SK-N-SH (cell line): Measurements from ENCODE around the gene CPLX1. TPM values are rescaled to one million over a fixed set of nuclear protein-coding genes. Genes with fewer than 3 reads are reported as not detected.
A peak's percentile ranks its signal among the peaks of the same experiment; 100 is the strongest.

Experiments
- CTCF ChIA-PET: fragments of 300-600, 350-600 bp; formaldehyde crosslinking; extraction: SDS; loops from one replicate; lab custom pipeline; 2021; lab: Yijun Ruan, JAX
- POLR2A ChIA-PET: fragments of 350-600 bp; sonication (Branson Sonifier 250); formaldehyde crosslinking; extraction: SDS; loops from one replicate; lab custom pipeline; 2020; ENCODE audit warnings: antibody characterized with exemption, inconsistent platforms; lab: Yijun Ruan, JAX
- DNase-seq: peaks from one replicate; pipeline ENCODE4 v3.0.0; 2012
- H2AFZ ChIP-seq: fragments of 200-600 bp; sonication (generic); 2 replicates; pipeline ENCODE4 v1.8.1; 2016; ENCODE audit warnings: antibody characterized with exemption, mild to moderate bottlenecking, low read depth
- H3F3A ChIP-seq: fragments of 200-600 bp; sonication (generic); replicated peaks from 2 replicates; pipeline ENCODE3; 2016; ENCODE audit warnings: antibody characterized with exemption, mild to moderate bottlenecking; ENCODE audit not compliant: insufficient read depth
- H3K27ac ChIP-seq, 2 experiments: fragments of 200-500 bp in 1 of 2; fragments of 200-600 bp in 1 of 2; sonication (Bioruptor generic) in 1 of 2; sonication (generic), shearing (Covaris generic) in 1 of 2; 2 replicates each; pipeline versions ENCODE4 v1.5.1 to v1.6.1; 2014 to 2016; ENCODE audit warnings: low read depth in 2 of 2, inconsistent platforms in 1 of 2, low read length in 1 of 2, mild to moderate bottlenecking in 1 of 2, mixed read lengths in 1 of 2
- H3K27me3 ChIP-seq: fragments of 200-600 bp; sonication (generic), shearing (Covaris generic); 2 replicates; pipeline ENCODE4 v1.6.1; 2016; ENCODE audit warnings: mixed run types; ENCODE audit not compliant: insufficient read depth
- H3K36me3 ChIP-seq, 2 experiments: fragments of 200-500 bp in 1 of 2; fragments of 200-600 bp in 1 of 2; sonication (Bioruptor generic) in 1 of 2; sonication (generic) in 1 of 2; replicated peaks in 1 of 2; 2 replicates each; pipeline versions ENCODE3 to v1.5.1; 2014 to 2016; ENCODE audit warnings: low read length in 1 of 2, mild to moderate bottlenecking in 1 of 2; ENCODE audit not compliant: insufficient read depth in 2 of 2, control insufficient read depth in 1 of 2
- H3K4me1 ChIP-seq, 2 experiments: fragments of 200-500 bp in 1 of 2; fragments of 200-600 bp in 1 of 2; sonication (Bioruptor generic) in 1 of 2; sonication (generic), shearing (Covaris generic) in 1 of 2; 2 replicates each; pipeline versions ENCODE4 v1.5.1 to v1.6.1; 2014 to 2016; ENCODE audit warnings: low read depth in 1 of 2, low read length in 1 of 2, mixed run types in 1 of 2; ENCODE audit not compliant: insufficient read depth in 2 of 2, control insufficient read depth in 1 of 2
- H3K4me2 ChIP-seq: fragments of 200-600 bp; sonication (generic), shearing (Covaris generic); 2 replicates; pipeline ENCODE4 v1.6.1; 2017; ENCODE audit warnings: mixed run types
- H3K4me3 ChIP-seq, 2 experiments: fragments of 200-500 bp in 1 of 2; fragments of 200-600 bp in 1 of 2; sonication (Bioruptor generic) in 1 of 2; sonication (generic), shearing (Covaris generic) in 1 of 2; 2 replicates each; pipeline versions ENCODE4 v1.5.1 to v1.8.1; 2014 to 2016; ENCODE audit warnings: low read depth in 2 of 2, inconsistent platforms in 1 of 2, low read length in 1 of 2, mild to moderate bottlenecking in 1 of 2, mixed read lengths in 1 of 2, moderate library complexity in 1 of 2
- H3K79me2 ChIP-seq: fragments of 200-600 bp; sonication (generic); 2 replicates; pipeline ENCODE4 v1.8.1; 2017; ENCODE audit warnings: mild to moderate bottlenecking; ENCODE audit not compliant: insufficient read depth
- H3K9ac ChIP-seq: fragments of 200-600 bp; sonication (generic); 2 replicates; pipeline ENCODE4 v1.6.1; 2017; ENCODE audit warnings: mixed run types
- H3K9me2 ChIP-seq: fragments of 200-600 bp; sonication (generic); 2 replicates; pipeline ENCODE4 v1.6.1; 2017; ENCODE audit warnings: mixed run types
- H3K9me3 ChIP-seq: fragments of 200-600 bp; sonication (generic); 2 replicates; pipeline ENCODE4 v1.6.1; 2017; ENCODE audit warnings: mixed run types, mild to moderate bottlenecking, moderate library complexity
- H4K20me1 ChIP-seq: fragments of 200-600 bp; sonication (generic); 2 replicates; pipeline ENCODE4 v1.6.1; 2017; ENCODE audit warnings: mild to moderate bottlenecking, mixed run types; ENCODE audit not compliant: insufficient read depth
- EZH2phosphoT487 ChIP-seq: fragments of 200-600 bp; sonication (generic); IDR thresholded peaks from 2 replicates; pipeline ENCODE4 v1.6.1; 2017; ENCODE audit warnings: low read depth, mixed run types, mild to moderate bottlenecking, antibody characterized with exemption, moderate library complexity, borderline replicate concordance
- MXI1 ChIP-seq: IDR thresholded peaks from 2 replicates; pipeline ENCODE4 v1.6.1; 2012; ENCODE audit warnings: mild to moderate bottlenecking, low read depth, low read length, improper control_type of control experiment
- RAD21 ChIP-seq: IDR thresholded peaks from 2 replicates; pipeline ENCODE4 v1.6.1; 2012; ENCODE audit warnings: mild to moderate bottlenecking, low read length
- REST ChIP-seq: IDR thresholded peaks from 2 replicates; pipeline ENCODE4 v1.6.1; 2012; ENCODE audit warnings: mild to moderate bottlenecking, low read depth, low read length, moderate library complexity
- TEAD4 ChIP-seq: IDR thresholded peaks from 2 replicates; pipeline ENCODE4 v1.4.0; 2012; ENCODE audit warnings: mild to moderate bottlenecking, borderline replicate concordance; ENCODE audit not compliant: insufficient read depth
- USF2 ChIP-seq: fragments of 150-350 bp; IDR thresholded peaks from 2 replicates; pipeline ENCODE4 v1.6.1; 2017; ENCODE audit warnings: antibody characterized with exemption, low read length, low read depth, borderline replicate concordance
- YY1 ChIP-seq: IDR thresholded peaks from 2 replicates; pipeline ENCODE4 v1.4.0; 2012; ENCODE audit warnings: low read depth, mild to moderate bottlenecking
- WGBS: methylation state at CpG from one replicate; pipeline ENCODE4 v1.1.6; 2017; ENCODE audit warnings: low lambda C conversion rate; 5-methylcytosine and 5-hydroxymethylcytosine counted together
- polyA plus RNA-seq, 3 experiments: library from polyadenylated mRNA; depleted of rRNA; stranded (reverse); fragments of >200 nt; gene quantifications; 2 replicates each; pipeline ENCODE4 v1.2.3, GENCODE V29; 2012

The CPLX1 gene
- polyA plus RNA-seq, 1 of the 3 experiments (the other 2 are of a cell fraction): 0.56 TPM

GRCh38 chr4:826508-827208 is 729 bp upstream of the CPLX1 start:
- POLR2A ChIA-PET: interaction anchor here (0.6 kb wide), 1 partner anchor 43 kb away, joined by 3 read pairs; no protein-coding TSS in a partner anchor
- TF ChIP-seq REST: no peak
- no peaks in the 10 kb centered on the region for H3K79me2 ChIP-seq

GRCh38 chr4:825063-825970 is 612 bp downstream of the CPLX1 start:
- Histone ChIP-seq H2AFZ (no peak overlapping the region), H3K4me3 (peak overlapping the region; percentile 47 to 49; a peak in 3 of 4 replicates), H4K20me1 (no peaks in the 10 kb centered on the region), H3K9ac (no peak overlapping the region), H3K4me1 (peaks cover 0 to 20% of the 10 kb centered on the region in 2 experiments; a peak in 1 of 4 replicates), H3K4me2 (peak overlapping the region; percentile 68), H3K9me3 (no peaks in the 10 kb centered on the region), H3K9me2 (no peaks in the 10 kb centered on the region), H3K27me3 (peaks cover 26% of the 10 kb centered on the region), H3K27ac (no peak overlapping the region; a peak in 1 of 4 replicates), H3K36me3 (no peaks in the 10 kb centered on the region), H3K79me2 (no peaks in the 10 kb centered on the region), H3F3A (no peaks in the 10 kb centered on the region)
- 3% methylated on average over 70 of the region's 94 CpGs for whole genome bisulfite sequencing
- no peak for DNase-seq
- CTCF ChIA-PET: interaction anchor here (0.6 kb wide), 1 partner anchor 12 kb away, joined by 3 read pairs; no protein-coding TSS in a partner anchor
- 0 out of 2 replicates have a peak, but pooled peaks have one; percentile 51 for TF ChIP-seq EZH2phosphoT487
- no peak for TF ChIP-seq RAD21
- no peak for TF ChIP-seq YY1
- TF ChIP-seq TEAD4: no peak
- TF ChIP-seq MXI1: peak; percentile 30
- peak; percentile 95 for TF ChIP-seq REST
- no peak for TF ChIP-seq USF2
- POLR2A ChIA-PET: no interaction called here

More at GRCh38 chr4:826508-827208, 729 bp upstream of the CPLX1 start:
- Histone ChIP-seq H3K36me3 (no peaks in the 10 kb centered on the region), H3K9ac (no peak overlapping the region), H3K27me3 (peaks cover 26% of the 10 kb centered on the region), H3K4me1 (peaks cover 0 to 20% of the 10 kb centered on the region in 2 experiments; a peak in 1 of 4 replicates), H4K20me1 (no peaks in the 10 kb centered on the region), H3K4me3 (peak overlapping the region in 1 of 2 experiments; percentile 33; a peak in 1 of 4 replicates), H2AFZ (no peak overlapping the region), H3K4me2 (peak overlapping the region; percentile 52; the same call in 1 of the 2 replicates), H3K9me3 (no peaks in the 10 kb centered on the region), H3F3A (no peaks in the 10 kb centered on the region), H3K27ac (no peak overlapping the region; a peak in 1 of 4 replicates), H3K9me2 (no peaks in the 10 kb centered on the region)
- 29% methylated on average over 8 of the region's 75 CpGs for WGBS
- CTCF ChIA-PET: no interaction called here
- DNase-seq: peak; percentile 90
